ENCODE data around the gene ALPK3. TPM values are rescaled to one million over a fixed set of nuclear protein-coding genes. Genes with fewer than 3 reads are reported as not detected.
"Not testable (repeated sequence)": the region's sequence is repeated elsewhere in the genome, so short reads cannot be mapped to it uniquely, and the experiment has no call there.

Gene ALPK3
- polyA plus RNA-seq, 1 experiment: 0.06 TPM

DNA sequence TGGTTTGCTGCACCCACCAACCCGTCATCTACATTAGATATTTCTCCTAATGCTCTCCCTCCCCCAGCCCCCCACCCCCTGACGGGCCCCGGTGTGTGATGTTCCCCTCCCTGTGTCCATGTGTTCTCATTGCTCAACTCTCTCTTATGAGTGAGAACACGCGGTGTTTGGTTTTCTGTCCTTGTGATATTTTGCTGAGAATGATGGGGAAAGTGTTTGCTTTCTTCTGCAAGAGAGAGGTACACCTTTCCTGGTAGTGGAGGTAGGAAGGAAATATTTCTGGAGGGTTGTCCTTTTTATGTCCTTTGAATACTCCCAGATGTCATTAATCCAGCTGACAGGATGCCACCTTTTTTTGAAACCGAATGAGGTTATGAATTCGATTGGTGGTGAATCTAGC, 56.8 kb downstream of the ALPK3 start:
- DNase-seq (ENCODE audit: low read depth): no peak
- Histone ChIP-seq H3K27me3 (ENCODE audit: control insufficient read depth, insufficient read depth, low read length) (0 out of 2 replicates have a peak, but pooled peaks cover 1% of the 10 kb centered on the region), H3K36me3 (ENCODE audit: control insufficient read depth, insufficient read depth, low read length) (no peaks in the 10 kb centered on the region), H3K4me3 (ENCODE audit: low read depth, low read length) (no peak overlapping the region)
- TF ChIP-seq, protein P1, sequence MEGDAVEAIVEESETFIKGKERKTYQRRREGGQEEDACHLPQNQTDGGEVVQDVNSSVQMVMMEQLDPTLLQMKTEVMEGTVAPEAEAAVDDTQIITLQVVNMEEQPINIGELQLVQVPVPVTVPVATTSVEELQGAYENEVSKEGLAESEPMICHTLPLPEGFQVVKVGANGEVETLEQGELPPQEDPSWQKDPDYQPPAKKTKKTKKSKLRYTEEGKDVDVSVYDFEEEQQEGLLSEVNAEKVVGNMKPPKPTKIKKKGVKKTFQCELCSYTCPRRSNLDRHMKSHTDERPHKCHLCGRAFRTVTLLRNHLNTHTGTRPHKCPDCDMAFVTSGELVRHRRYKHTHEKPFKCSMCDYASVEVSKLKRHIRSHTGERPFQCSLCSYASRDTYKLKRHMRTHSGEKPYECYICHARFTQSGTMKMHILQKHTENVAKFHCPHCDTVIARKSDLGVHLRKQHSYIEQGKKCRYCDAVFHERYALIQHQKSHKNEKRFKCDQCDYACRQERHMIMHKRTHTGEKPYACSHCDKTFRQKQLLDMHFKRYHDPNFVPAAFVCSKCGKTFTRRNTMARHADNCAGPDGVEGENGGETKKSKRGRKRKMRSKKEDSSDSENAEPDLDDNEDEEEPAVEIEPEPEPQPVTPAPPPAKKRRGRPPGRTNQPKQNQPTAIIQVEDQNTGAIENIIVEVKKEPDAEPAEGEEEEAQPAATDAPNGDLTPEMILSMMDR (IDR thresholded peaks at IDR 0.05; ENCODE audit: insufficient read depth, low read depth, low read length): no peak
- CTCF ChIA-PET: interaction anchor here (1.6 kb wide), 1 partner anchor 10 kb away, joined by 6 read pairs; no protein-coding TSS in a partner anchor
- POLR2A ChIA-PET: no interaction called here

DNA sequence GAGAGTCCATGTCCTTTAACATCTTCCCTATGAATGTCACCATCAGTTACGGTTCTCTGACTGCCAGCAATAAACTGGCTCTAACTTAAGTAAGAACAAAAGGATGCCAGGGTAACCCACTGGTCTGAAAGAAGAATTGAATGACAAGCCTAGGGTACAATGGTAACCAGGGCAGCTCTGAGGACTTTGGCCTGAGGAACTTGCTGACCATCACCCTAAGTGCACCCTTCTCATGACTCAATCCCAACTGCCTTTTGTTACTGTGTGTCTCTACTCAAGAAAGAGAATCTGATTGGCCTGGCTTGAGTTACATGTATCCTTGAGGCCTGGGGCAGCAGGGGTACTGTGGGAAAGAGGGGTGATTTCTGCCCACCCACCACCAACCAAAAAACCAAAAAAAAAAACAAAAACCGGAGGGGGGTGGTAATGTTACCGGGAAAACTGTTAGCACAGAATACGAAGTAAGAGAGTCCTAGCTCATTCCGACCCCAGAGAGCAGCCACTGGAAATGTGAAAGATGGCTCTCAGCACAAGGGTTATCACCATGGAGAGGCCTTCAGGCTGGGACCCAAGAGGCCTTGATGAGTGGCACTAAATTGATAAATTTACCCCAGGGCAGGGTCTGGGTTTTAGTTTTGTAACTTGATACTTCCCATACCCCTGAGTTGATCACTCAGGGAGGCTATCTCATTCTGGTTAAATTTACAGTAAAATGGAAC, 58.0 kb downstream of the ALPK3 start:
- H3K36me3 ChIP-seq (ENCODE audit: control insufficient read depth, insufficient read depth, low read length): no peaks in the 10 kb centered on the region
- POLR2A ChIA-PET: no interaction called here
- no peak for DNase-seq (ENCODE audit: low read depth)
- 0 out of 2 replicates have a peak, but pooled peaks cover 1% of the 10 kb centered on the region for H3K27me3 ChIP-seq (ENCODE audit: control insufficient read depth, insufficient read depth, low read length)
- CTCF ChIA-PET: interaction anchor here (0.6 to 1.6 kb wide), 2 partner anchors 11 to 854 kb away, joined by 3 to 6 read pairs; no protein-coding TSS in a partner anchor
- TF ChIP-seq, protein P1 (IDR thresholded peaks at IDR 0.05; ENCODE audit: insufficient read depth, low read depth, low read length): no peak
- H3K4me3 ChIP-seq (ENCODE audit: low read depth, low read length): no peak overlapping the region

DNA sequence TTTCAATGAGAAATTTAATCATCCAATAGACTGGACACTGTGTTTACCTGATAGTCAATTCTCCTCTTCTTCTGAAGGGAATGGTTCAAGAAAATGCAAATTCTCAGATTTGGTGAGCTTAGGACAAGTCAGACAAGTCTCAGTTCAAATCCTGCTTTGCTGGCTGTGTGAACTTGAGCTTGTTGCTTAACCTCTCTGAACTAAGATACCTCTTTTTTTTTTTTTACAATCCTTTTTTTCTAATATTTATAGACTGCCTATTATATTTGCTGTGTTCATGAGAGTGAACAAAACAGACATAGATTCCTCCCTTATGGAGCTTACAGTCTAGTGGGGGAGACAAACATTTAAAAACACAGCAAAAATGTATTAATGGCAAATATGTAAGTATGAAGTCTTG, 59.1 kb downstream of the ALPK3 start:
- peaks cover 1% of the 10 kb centered on the region; the same call in 1 of the 2 replicates for H3K27me3 ChIP-seq (ENCODE audit: control insufficient read depth, insufficient read depth, low read length)
- TF ChIP-seq, protein P1 (IDR thresholded peaks at IDR 0.05; ENCODE audit: insufficient read depth, low read depth, low read length): no peak
- CTCF ChIA-PET: interaction anchor here (1.4 to 2.7 kb wide), 2 partner anchors 11 to 35 kb away, joined by 5 to 16 read pairs; no protein-coding TSS in a partner anchor
- DNase-seq (ENCODE audit: low read depth): no peak
- POLR2A ChIA-PET: no interaction called here
- no peak overlapping the region for H3K4me3 ChIP-seq (ENCODE audit: low read depth, low read length)
- no peaks in the 10 kb centered on the region for H3K36me3 ChIP-seq (ENCODE audit: control insufficient read depth, insufficient read depth, low read length)

DNA sequence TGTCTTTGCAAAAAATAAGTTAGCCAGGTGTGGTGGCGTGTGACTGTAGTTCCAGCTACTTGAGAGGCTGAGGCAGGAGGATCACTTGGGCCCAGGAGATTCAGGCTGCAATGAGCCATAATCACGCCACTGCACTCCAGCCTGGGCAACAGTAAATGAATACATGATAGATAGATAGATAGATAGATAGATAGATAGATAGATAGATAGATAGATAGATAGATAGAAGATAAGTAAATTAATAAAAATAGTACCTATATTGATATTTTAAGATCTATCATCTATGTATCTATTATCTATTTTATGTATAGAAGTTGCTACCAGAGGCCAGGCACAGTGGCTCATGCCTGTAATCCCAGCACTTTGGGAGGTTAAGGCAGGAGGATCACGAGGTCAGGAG, 60.5 kb downstream of the ALPK3 start:
- CTCF ChIA-PET: interaction anchor here (0.7 to 2.7 kb wide), 18 partner anchors 8 to 290 kb away, joined by 3 to 16 read pairs (median 4); partner anchors contain the start of genes WDR73 and ZSCAN2
- H3K36me3 ChIP-seq (ENCODE audit: control insufficient read depth, insufficient read depth, low read length); DNase-seq (ENCODE audit: low read depth); POLR2A ChIA-PET; H3K27me3 ChIP-seq (ENCODE audit: control insufficient read depth, insufficient read depth, low read length); H3K4me3 ChIP-seq (ENCODE audit: low read depth, low read length): not testable (repeated sequence)

DNA sequence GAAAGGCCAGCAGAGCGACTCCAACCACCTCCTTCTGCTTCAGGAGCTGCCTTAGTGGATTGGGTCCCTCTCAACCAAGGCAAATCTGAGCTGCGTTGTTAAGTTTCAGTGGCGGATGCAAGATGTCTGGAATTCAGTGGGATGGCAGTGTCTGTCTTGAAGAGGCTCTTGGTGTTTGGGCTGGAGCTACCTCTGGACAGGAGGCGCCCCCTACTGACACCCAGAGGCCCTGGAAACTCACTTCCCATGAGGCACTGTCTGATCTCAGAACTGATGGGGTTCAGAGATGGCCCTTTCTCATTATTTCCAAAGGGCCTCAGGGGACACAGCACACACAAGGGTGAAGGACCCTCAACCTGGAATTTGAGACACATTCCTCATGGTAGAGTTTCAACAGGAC, 61.3 kb downstream of the ALPK3 start:
- Histone ChIP-seq H3K27me3 (ENCODE audit: control insufficient read depth, insufficient read depth, low read length) (peaks cover 1% of the 10 kb centered on the region; the same call in 1 of the 2 replicates), H3K36me3 (ENCODE audit: control insufficient read depth, insufficient read depth, low read length) (no peaks in the 10 kb centered on the region), H3K4me3 (ENCODE audit: low read depth, low read length) (no peak overlapping the region)
- ChIA-PET CTCF (interaction anchor here (0.7 to 2.7 kb wide), 18 partner anchors 9 to 291 kb away, joined by 3 to 16 read pairs (median 4); partner anchors contain the start of genes WDR73 and ZSCAN2), POLR2A (no interaction called here)
- peak; percentile 1 for DNase-seq (ENCODE audit: low read depth)
- TF ChIP-seq, protein P1 (IDR thresholded peaks at IDR 0.05; ENCODE audit: insufficient read depth, low read depth, low read length): peak; percentile 72
